DMS53 treated with DMSO at 0.1 percent for 48 hours (cell line): ENCODE measurements around the gene SERPINA4.
"Not testable (repeated sequence)": the region's sequence is repeated elsewhere in the genome, so short reads cannot be mapped to it uniquely, and the experiment has no call there.

Experiments
- DNase-seq: peaks from one replicate; lab custom pipeline; 2025; ENCODE audit not compliant: unreplicated experiment; lab: John Stamatoyannopoulos, UW

SERPINA4 gene

GRCh38 chr14:94591871-94592270, 30.6 kb downstream of the SERPINA4 start:
- DNase-seq: no peak

- no peak for DNase-seq
These were observed 31.2 kb downstream of the SERPINA4 start for GRCh38 chr14:94592457-94592856.

GRCh38 chr14:94593376-94593748, 32.1 kb downstream of the SERPINA4 start:
- DNase-seq: no peak

- DNase-seq: no peak
These were observed 32.6 kb downstream of the SERPINA4 start for GRCh38 chr14:94593749-94594431.

- DNase-seq: no peak
These were observed 33.2 kb downstream of the SERPINA4 start for GRCh38 chr14:94594441-94594840.

DNA sequence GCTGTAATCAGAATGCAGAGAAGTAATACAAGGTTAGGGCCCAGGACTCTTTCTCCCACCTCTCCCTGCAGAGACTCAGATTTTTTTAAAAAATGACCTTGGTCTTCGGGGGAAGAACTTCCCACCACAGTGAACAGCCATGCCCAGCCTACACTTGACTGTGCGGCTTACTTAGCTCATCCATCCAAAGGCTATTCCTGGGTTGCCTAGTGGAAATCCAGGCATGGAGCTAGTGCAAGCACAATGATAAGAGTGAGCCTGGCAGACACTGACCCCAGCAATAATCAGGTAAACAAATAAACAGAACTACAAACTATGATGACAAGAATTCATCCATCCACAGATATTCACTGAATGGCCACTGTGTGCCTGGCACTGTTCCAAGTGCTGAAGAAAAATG, 34.7 kb downstream of the SERPINA4 start:
- no peak for DNase-seq

DNA sequence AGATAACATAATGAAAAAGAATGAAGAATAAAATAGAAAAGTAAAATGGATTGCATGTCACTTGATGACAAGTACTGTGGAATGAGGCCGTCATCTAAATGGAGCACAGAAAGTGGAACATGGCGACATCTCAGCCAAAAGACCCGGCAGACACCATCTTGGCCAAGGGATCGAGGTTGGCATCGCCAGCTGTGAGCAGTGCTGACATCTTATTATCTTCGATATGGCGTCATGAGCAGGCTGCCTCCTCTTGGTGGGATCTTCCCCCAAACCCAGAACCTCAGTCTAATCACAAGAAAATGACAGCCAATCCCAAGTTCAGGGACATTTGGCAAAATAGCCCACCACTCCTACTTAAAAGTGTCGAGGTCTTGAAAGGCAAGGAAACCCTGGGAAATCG, 35.1 kb downstream of the SERPINA4 start:
- no peak for DNase-seq

- no peak for DNase-seq
These were observed 36.5 kb downstream of the SERPINA4 start for GRCh38 chr14:94597788-94598187.

- DNase-seq: no peak
These were observed 37.2 kb downstream of the SERPINA4 start for GRCh38 chr14:94598506-94598815.

DNA sequence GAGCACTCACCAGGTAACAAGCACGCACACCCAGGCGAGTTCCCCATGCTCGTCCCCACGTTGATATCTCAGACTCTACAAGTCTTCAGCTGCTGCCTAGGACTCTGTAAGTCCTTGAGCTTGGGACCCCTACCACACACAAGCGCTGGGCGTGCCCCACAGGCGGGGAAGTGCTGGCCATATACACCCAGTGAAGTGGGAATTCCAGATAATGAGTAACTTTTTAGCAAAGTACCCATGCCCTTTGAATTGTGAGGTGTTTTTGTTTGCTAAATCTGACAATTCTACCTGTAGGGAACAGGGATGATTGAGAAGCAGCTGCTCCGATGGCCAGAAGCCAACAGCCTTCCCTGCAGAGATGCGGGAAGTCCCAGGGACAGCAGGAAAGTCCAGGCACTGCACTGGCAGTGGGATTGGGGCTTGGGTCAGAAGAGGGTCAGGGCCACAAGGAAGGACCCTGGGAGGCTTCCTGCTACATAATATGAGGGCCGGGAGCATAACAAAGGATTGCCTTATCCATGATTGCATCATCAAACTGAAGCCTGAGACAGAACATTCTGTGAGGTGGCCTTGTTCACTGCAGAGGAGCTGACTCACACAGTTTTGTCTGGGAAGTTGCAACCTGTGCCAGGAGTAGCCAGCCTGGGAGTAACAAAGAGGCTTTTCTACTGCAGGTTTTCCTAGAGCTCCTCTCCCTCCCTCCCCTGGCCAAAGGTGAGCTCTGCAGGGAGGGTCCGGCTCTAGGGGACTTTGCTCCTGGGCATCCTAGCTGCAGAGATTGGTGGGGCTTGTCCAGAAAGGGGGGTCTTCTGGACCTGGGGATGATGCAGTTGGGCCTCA, 37.8 kb downstream of the SERPINA4 start:
- DNase-seq: no peak

DNA sequence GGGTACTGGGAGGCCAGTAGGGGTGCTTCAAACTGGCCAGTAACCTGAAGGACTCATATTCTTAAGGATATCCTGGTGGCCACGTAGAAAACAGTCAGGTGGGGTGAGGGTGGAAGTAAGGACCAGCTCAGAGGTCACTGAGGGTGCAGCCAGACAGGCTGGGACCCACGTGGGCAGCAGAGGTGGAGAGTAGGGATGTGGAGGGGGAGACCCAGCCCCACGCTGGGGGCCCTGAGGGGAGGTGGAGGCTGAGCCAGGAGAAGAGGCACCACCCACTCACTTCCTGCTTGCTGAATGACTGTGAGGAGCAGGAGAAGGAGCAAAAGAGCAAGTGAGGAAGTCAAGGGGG, 38.4 kb downstream of the SERPINA4 start:
- no peak for DNase-seq

DNA sequence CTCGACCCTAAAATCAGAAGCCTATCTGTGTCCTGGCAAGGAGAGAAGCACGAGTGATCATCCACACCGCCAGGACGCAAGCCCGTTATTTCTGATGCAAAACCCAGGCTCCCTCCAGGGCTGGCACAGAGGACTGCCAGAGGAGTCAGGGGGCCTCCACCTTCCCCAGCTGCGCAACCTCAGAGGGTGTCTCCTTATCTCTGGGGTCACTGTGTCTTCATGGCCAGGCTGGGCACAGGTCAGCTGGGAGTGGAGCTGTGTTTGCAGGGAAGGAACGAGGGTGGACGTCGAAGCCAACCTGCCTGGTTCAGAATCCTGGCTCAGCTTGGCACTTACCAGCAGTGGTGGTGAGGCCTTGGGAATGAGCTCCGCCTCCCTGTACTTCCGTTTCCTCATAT, 38.9 kb downstream of the SERPINA4 start:
- DNase-seq: no peak

GRCh38 chr14:94601884-94602391, 40.7 kb downstream of the SERPINA4 start:
- no peak for DNase-seq

- no peak for DNase-seq
These were observed 41.5 kb downstream of the SERPINA4 start for GRCh38 chr14:94602722-94603121.

DNA sequence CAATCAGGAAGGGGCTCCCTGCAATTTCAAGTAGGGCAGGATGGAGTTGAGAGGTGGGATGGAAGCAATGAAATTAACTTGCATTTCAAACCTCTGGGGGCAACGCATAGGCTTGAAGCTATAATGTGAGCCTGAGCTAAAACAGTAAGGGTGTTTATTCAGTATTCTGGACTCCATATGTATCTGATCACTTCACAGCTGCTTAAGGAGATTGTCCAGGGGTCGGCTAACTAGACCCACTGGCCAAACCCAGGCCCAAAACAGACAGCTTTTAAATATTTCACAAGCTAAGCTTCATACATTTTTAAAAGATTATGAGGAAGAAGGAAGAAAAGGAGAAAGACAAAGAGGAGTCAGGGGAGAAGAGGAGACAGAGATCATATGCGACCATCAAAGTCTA, 44.1 kb downstream of the SERPINA4 start:
- DNase-seq: no peak

DNA sequence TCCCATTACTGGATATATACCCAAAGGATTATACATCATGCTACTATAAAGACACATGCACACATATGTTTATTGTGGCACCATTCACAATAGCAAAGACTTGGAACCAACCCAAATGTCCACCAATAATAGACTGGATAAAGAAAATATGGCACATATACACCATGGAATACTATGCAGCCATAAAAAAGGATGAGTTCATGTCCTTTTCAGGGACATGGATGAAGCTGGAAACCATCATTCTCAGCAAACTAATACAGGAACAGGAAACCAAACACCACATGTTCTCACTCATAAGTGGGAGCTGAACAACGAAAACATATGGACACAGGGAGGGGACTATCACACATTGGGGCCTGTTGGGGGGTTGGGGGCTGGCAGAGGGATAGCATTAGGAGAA, 47.7 kb downstream of the SERPINA4 start:
- DNase-seq: not testable (repeated sequence)

DNA sequence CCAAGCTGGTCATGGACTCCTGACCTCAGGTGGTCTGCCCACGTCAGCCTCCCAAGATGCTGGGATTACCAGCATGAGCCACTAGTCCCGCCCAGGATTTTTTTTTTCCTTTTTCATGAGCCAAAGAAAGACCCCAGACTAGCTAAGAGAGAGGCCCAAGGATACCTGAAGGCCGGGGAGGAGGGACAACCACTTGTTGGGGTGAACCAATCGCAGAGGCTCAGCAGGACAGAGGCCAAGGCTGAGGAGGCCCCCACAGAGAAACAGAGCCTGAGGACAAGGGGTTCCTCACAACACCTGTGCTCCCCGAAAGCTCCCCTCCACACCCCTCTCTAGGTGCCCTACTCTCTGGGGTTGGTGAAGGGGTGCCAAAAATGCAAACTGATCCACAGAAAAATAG, 49.9 kb downstream of the SERPINA4 start:
- no peak for DNase-seq

GRCh38 chr14:94612174-94612573, 50.9 kb downstream of the SERPINA4 start, which contains the start of gene SERPINA3:
SERPINA3 (plus strand) TSS chr14:94612391; CDS start chr14:94614442, 2,051 bp downstream.
- no peak for DNase-seq

GRCh38 chr14:94612580-94613554, 51.6 kb downstream of the SERPINA4 start:
- no peak for DNase-seq

DNA sequence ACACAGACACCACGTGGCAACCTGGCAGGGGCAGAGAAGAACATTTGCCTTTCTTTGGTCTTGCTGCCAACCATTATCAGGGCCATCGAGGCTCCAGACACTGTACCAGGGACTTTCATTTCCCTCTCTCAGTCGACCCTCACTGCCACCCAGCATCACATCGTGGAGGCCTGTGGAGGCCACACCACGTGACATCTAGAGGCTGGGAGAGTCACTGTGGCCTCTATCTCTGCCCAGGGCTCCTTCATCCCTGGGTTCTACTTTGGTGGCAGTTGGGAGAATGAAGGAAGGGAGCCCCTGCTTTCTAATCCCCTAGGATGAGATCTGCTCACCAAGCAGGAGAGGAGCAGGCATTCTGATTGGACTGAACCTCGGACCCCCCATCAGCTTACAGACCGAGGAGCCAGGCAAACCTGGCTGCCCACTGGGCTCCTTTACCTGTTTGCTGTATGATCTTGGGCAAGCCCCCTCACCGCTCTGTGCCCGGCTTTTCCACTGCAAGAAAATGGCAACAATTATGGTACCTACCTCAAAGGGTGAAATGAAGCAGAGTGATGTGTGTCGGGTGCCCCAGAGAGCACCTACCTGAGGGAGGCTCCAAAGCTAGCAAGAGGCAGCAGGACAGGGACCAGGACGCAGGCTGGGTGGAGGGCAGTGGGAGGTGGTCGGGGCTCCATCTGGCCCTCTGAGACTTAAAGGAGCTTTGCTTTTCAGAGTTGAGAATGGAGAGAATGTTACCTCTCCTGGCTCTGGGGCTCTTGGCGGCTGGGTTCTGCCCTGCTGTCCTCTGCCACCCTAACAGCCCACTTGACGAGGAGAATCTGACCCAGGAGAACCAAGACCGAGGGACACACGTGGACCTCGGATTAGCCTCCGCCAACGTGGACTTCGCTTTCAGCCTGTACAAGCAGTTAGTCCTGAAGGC, 52.7 kb downstream of the SERPINA4 start:
- no peak for DNase-seq
